ENCODE measurements around the gene RUNDC1.
"Not testable (repeated sequence)": the region's sequence is repeated elsewhere in the genome, so short reads cannot be mapped to it uniquely, and the experiment has no call there.

Gene RUNDC1

DNA sequence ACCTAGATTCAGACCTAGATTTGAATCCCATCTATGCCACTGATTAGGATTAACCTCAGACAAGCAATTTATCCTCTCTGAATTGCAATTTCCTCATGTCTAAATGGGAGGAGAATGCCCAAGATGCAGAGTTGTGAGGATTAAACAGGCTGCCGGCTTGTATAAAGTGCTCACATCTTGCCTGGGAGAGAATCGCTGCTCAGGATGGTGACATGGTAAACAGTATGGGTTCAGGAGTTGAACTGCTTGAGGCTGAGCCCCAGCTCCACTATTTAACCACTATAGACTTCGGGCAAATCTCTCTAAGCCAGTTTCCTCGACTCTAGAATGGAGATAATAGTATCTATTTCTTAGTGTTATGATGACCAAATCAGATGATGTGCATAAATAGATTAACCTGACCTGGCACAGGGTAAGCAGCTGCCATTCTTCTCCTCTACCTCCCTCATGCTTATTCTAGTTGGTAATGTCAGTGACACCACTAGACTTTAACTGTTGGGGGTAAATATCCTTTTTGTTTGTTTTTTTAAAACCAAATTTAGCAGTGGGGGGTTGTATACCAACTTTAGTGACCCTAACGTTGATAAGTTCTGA is 17.1 kb downstream of the RUNDC1 start:
- TF ChIP-seq, protein P1, sequence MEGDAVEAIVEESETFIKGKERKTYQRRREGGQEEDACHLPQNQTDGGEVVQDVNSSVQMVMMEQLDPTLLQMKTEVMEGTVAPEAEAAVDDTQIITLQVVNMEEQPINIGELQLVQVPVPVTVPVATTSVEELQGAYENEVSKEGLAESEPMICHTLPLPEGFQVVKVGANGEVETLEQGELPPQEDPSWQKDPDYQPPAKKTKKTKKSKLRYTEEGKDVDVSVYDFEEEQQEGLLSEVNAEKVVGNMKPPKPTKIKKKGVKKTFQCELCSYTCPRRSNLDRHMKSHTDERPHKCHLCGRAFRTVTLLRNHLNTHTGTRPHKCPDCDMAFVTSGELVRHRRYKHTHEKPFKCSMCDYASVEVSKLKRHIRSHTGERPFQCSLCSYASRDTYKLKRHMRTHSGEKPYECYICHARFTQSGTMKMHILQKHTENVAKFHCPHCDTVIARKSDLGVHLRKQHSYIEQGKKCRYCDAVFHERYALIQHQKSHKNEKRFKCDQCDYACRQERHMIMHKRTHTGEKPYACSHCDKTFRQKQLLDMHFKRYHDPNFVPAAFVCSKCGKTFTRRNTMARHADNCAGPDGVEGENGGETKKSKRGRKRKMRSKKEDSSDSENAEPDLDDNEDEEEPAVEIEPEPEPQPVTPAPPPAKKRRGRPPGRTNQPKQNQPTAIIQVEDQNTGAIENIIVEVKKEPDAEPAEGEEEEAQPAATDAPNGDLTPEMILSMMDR (IDR thresholded peaks at IDR 0.05; ENCODE audit: low read depth, low read length) = no peak
- no peak for DNase-seq (ENCODE audit: extremely low read depth, low read depth)

DNA sequence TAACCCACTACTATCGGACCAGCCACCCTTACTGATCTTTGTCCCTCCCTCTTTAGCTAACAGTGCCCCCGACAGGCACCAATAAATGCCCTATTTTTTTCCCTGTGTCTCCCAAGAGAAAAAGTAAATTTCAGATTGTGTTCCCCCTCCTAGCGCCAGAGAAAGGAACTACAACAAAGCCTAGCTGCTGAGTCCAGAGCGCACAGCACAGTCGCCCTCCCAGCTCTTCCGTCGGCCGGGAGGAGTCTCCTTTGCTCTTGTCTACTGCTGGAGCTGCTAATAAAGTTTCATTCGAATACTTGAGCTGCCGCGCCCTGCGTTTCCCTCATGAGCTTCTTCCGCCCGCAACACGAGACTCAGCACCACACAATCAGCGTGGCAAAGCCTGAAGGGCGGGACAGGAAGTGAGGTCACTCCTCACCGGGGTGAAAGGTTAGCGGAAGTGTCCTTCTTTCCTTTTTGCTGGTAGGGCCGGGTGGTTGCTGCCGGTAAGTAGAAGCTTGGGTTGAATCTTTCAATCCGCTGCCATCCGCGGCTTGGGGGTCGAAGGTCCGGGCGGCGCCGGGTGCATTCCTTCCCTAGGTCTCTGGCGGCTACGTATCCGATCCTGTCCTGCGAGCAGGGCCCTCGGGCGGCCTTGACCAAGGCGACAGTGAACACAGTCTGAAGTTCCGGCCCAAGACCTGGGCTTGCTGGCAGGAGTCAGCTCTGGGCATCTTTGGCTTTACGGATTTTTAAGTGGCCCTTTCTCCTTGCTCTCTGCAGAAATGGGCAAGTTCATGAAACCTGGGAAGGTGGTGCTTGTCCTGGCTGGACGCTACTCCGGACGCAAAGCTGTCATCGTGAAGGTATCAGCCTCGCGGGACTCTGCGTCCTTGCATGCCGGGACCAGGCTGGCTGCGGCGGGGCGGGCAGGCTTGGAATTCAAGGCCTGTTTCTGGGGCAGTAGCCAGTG is 17.9 kb downstream of the RUNDC1 start, which contains the start of gene RPL27:
TSS of gene RPL27 (plus strand) at position 436 of the 955 bp plus-strand sequence. CDS start at position 768, 332 bp downstream.
- peak; percentile 100 for DNase-seq (ENCODE audit: extremely low read depth, low read depth)
- TF ChIP-seq, protein P1 (IDR thresholded peaks at IDR 0.05; ENCODE audit: low read depth, low read length) = peak; percentile 83

DNA sequence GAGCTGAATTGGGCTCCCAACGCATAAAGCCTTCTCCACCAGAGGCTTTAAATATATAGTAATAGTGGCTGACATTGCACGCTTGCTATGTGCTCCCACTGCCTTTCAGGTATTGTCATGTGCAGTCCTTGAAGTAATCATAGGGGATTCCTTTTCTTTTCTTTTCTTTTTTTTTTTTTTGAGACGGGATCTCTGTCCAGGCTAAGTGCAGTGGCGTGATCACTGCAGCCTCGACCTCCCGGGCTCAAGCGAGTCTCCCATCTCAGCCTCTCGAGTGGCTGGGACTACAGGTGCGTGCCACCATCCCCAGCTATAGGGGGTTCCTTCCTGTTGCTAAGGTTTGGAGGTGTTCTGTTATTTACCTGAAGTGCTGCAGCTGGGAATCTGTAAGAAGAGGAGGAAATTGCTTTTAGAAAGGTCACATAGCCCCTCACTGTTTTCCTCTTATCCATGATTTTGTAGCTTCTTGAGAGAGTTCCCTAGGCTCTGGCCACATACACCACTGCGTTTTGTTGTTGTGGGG is 18.7 kb downstream of the RUNDC1 start:
- DNase-seq (ENCODE audit: extremely low read depth, low read depth) = no peak
- TF ChIP-seq, protein P1 (IDR thresholded peaks at IDR 0.05; ENCODE audit: low read depth, low read length) = no peak

DNA sequence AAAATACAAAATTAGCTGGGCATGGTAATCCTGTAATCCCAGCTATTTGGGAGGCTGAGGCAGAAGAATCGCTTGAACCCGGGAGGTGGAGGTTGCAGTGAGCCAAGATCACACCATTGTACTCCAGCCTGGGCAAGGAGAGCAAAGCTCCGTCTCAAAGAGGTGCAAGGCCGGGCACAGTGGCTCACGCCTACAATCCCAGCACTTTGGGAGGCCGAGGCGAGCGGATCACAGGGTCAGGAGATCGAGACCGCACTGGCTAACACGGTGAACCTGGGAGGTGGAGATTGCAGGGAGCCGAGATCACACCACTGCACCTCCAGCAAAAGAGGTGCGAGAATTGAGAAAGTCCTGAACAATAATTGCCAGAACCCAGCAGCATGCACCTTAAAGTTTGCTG is 20.5 kb downstream of the RUNDC1 start:
- not testable (repeated sequence) for DNase-seq (ENCODE audit: extremely low read depth, low read depth)

DNA sequence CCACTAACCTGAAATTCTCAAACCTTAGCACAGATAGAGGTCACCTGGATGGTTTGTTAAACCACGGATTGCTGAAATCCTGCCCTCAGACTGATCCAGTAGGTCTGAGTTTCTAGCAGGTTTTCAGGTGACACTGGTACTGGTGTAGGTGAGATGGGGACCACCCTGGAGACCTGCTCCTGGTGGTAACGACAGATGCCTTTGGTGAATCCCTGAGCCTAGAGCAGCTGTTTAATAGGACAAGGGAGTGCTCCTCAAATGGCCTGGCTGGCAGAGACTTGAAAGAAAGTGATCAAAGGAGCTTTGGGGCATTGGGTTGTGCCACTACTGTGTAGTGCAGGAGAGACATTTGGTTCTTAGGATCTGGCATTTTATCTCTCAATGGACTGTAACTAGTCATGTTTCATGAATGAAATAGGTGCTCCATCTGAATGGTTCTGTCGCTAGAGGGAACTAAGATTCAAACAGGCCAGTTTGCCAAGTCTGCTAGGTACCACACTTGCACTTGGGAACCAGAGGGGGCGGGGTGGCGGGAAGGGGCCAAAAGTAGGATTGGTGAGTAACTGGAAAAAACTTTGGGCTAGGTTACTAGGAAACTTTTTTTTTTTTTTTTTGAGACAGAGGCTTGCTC is 23.3 kb downstream of the RUNDC1 start:
- TF ChIP-seq, protein P1 (IDR thresholded peaks at IDR 0.05; ENCODE audit: low read depth, low read length) = no peak
- no peak for DNase-seq (ENCODE audit: extremely low read depth, low read depth)

DNA sequence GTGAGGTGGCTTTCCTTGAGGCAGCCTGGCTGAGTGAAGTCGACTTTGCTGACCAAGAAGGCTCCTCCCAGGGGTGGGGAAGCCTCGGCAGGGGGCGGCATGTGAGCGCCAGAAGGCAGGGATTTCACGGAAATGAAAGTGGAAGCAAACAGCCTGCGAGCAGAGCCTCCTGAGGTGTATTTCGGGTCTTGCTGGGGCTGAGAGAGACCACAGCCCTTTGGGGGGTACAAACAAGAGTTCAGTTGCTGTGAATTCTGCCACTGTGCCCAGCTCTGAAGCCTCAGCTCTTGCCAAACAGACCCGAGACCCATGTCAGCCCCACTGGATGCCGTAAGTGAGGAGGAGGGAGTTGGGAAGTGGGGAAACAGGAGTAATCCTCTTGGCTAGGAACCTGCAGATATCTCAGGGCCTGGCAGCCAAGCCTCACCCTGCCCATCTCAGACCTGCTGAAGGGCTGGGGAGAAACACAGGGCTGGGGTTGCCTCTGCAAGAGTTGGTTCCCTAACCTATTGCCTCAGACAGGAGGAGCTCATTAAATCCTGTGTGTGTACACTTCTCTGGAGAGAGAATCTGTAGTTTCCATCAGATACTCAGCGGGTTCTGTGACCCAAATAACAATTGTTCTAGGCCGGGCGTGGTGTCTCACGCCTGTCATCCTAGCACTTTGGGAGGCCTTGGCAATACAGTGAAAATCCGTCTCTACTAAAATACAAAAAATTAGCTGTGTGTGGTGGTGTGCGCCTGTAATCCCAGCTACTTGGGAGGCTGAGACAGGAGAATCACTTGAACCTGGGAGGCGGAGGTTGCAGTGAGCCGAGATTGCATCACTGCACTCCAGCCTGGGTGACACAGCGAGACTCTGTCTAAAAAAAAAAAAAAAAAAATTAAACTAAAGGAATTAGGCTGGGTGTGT is 26.5 kb downstream of the RUNDC1 start, which contains the start of gene IFI35:
TSS of gene IFI35 (plus strand) at position 146 of the 913 bp plus-strand sequence. CDS start at position 310, 164 bp downstream.
- peak; percentile 63 for DNase-seq (ENCODE audit: extremely low read depth, low read depth)

More for the DNA sequence above, 26.5 kb downstream of the RUNDC1 start, which contains the start of gene IFI35:
- TF ChIP-seq, protein P1 (IDR thresholded peaks at IDR 0.05; ENCODE audit: low read depth, low read length) = peak; percentile 32

Measured in AG09319 (cell line).